Mesendoderm (in vitro differentiated cells): ENCODE measurements around the gene SELENOT.

Experiments used
- DNase-seq: peaks from one replicate; pipeline ENCODE4 v3.0.0; 2013
- H2AK5ac ChIP-seq: 2 replicates; pipeline ENCODE4 v1.6.1; 2013; ENCODE audit warnings: low read length, inconsistent platforms
- H2BK120ac ChIP-seq: 2 replicates; pipeline ENCODE4 v1.6.1; 2013; ENCODE audit warnings: low read depth, mild to moderate bottlenecking, low read length, moderate library complexity, mixed read lengths
- H2BK15ac ChIP-seq: replicated peaks from 2 replicates; pipeline ENCODE4 v1.6.1; 2013; ENCODE audit warnings: low read depth, mild to moderate bottlenecking, moderate library complexity
- H2BK5ac ChIP-seq: 2 replicates; pipeline ENCODE4 v1.6.1; 2013; ENCODE audit warnings: low read length, inconsistent platforms
- H3K18ac ChIP-seq: 2 replicates; pipeline ENCODE4 v1.6.1; 2013; ENCODE audit warnings: mild to moderate bottlenecking, low read length, mixed read lengths
- H3K23ac ChIP-seq: one replicate; pipeline ENCODE4 v1.6.1; 2013; ENCODE audit warnings: low read length
- H3K27ac ChIP-seq: 2 replicates; pipeline ENCODE4 v1.5.1; 2013; ENCODE audit warnings: low read depth, mild to moderate bottlenecking, inconsistent platforms, low read length, moderate library complexity
- H3K27me3 ChIP-seq: 2 replicates; pipeline ENCODE4 v1.6.1; 2013; ENCODE audit warnings: low read length, control low read depth, mild to moderate bottlenecking, inconsistent platforms; ENCODE audit not compliant: insufficient read depth, poor library complexity
- H3K36me3 ChIP-seq: 2 replicates; pipeline ENCODE4 v1.6.1; 2013; ENCODE audit warnings: low read length, inconsistent platforms; ENCODE audit not compliant: control insufficient read depth, insufficient read depth
- H3K4ac ChIP-seq: one replicate; pipeline ENCODE4 v1.6.1; 2013; ENCODE audit warnings: low read depth, mild to moderate bottlenecking, low read length, moderate library complexity
- H3K4me1 ChIP-seq: 2 replicates; pipeline ENCODE4 v1.6.1; 2013; ENCODE audit warnings: low read depth, low read length, inconsistent platforms; ENCODE audit not compliant: control insufficient read depth
- H3K4me2 ChIP-seq: 2 replicates; pipeline ENCODE4 v1.6.1; 2013; ENCODE audit warnings: low read length
- H3K4me3 ChIP-seq: 2 replicates; pipeline ENCODE4 v1.5.1; 2013; ENCODE audit warnings: mild to moderate bottlenecking, low read length
- H3K56ac ChIP-seq: one replicate; pipeline ENCODE4 v1.6.1; 2013; ENCODE audit warnings: low read length
- H3K79me1 ChIP-seq: 2 replicates; pipeline ENCODE4 v1.6.1; 2013; ENCODE audit warnings: low read length, inconsistent platforms
- H3K79me2 ChIP-seq: 2 replicates; pipeline ENCODE4 v1.6.1; 2013; ENCODE audit warnings: mild to moderate bottlenecking, low read length; ENCODE audit not compliant: control insufficient read depth, insufficient read depth
- H3K9ac ChIP-seq: 2 replicates; pipeline ENCODE4 v1.6.1; 2013; ENCODE audit warnings: low read length, inconsistent platforms
- H4K5ac ChIP-seq: one replicate; pipeline ENCODE4 v1.6.1; 2013; ENCODE audit warnings: low read length
- H4K8ac ChIP-seq: one replicate; pipeline ENCODE4 v1.6.1; 2013; ENCODE audit warnings: low read depth, mild to moderate bottlenecking, control low read depth, low read length, moderate library complexity
- WGBS: extraction: QIAGEN DNeasy Blood & Tissue Kit; methylation state at CpG from one replicate; pipeline ENCODE4 v1.1.7; 2013; ENCODE audit warnings: low lambda C conversion rate, missing lambda C conversion rate; ENCODE audit not compliant: insufficient coverage; ENCODE audit errors: extremely low coverage; 5-methylcytosine and 5-hydroxymethylcytosine counted together

SELENOT gene

GRCh38 chr3:150610785-150611184 lies 7.7 kb downstream of the SELENOT start:
- no peak for DNase-seq
- H3K36me3 ChIP-seq, result no peaks in the 10 kb centered on the region

GRCh38 chr3:150611666-150612065 lies 8.5 kb downstream of the SELENOT start:
- Histone ChIP-seq H3K27ac (no peak overlapping the region), H3K27me3 (no peaks in the 10 kb centered on the region), H2AK5ac (no peak overlapping the region), H3K4me1 (peaks cover 2% of the 10 kb centered on the region), H3K4me2 (no peak overlapping the region), H4K8ac (no peak overlapping the region), H3K23ac (no peak overlapping the region), H3K79me1 (peaks cover 1% of the 10 kb centered on the region), H2BK120ac (no peak overlapping the region), H2BK5ac (no peak overlapping the region), H4K5ac (no peak overlapping the region), H3K56ac (no peak overlapping the region), H2BK15ac (no peak overlapping the region), H3K79me2 (peaks cover 44% of the 10 kb centered on the region), H3K9ac (no peak overlapping the region), H3K4ac (no peak overlapping the region), H3K18ac (no peak overlapping the region), H3K4me3 (no peak overlapping the region), H3K36me3 (no peaks in the 10 kb centered on the region)
- no peak for DNase-seq
- no CpG with 5 or more reads among the region's 34 CpGs for WGBS

More at GRCh38 chr3:150610785-150611184, 7.7 kb downstream of the SELENOT start:
- H3K4me3 ChIP-seq, result no peak overlapping the region
- H2BK120ac ChIP-seq, result no peak overlapping the region
- H3K4me1 ChIP-seq, result peaks cover 2% of the 10 kb centered on the region
- no peak overlapping the region for H3K18ac ChIP-seq
- no peak overlapping the region for H4K8ac ChIP-seq
- peaks cover 3% of the 10 kb centered on the region for H3K79me1 ChIP-seq
- H3K56ac ChIP-seq, result no peak overlapping the region
- no peak overlapping the region for H2AK5ac ChIP-seq
- H3K27me3 ChIP-seq, result no peaks in the 10 kb centered on the region
- no peak overlapping the region for H3K9ac ChIP-seq
- no peak overlapping the region for H4K5ac ChIP-seq
- no peak overlapping the region for H3K4me2 ChIP-seq
- no peak overlapping the region for H2BK5ac ChIP-seq
- H3K79me2 ChIP-seq, result peaks cover 48% of the 10 kb centered on the region
- no peak overlapping the region for H2BK15ac ChIP-seq
- H3K27ac ChIP-seq, result no peak overlapping the region
- WGBS, result no CpG with 5 or more reads among the region's 1 CpG
- H3K4ac ChIP-seq, result no peak overlapping the region
- no peak overlapping the region for H3K23ac ChIP-seq

GRCh38 chr3:150612494-150612893 lies 9.4 kb downstream of the SELENOT start:
- peaks cover 2% of the 10 kb centered on the region for H3K4me1 ChIP-seq
- no peak overlapping the region for H3K4me3 ChIP-seq
- no peak for DNase-seq
- H3K36me3 ChIP-seq, result no peaks in the 10 kb centered on the region
- no peak overlapping the region for H3K56ac ChIP-seq
- no peak overlapping the region for H2BK5ac ChIP-seq
- no peak overlapping the region for H2AK5ac ChIP-seq
- no peak overlapping the region for H3K27ac ChIP-seq
- H3K4me2 ChIP-seq, result no peak overlapping the region
- no peak overlapping the region for H4K5ac ChIP-seq
- peaks cover 5% of the 10 kb centered on the region for H3K79me1 ChIP-seq
- H3K9ac ChIP-seq, result no peak overlapping the region
- peaks cover 48% of the 10 kb centered on the region for H3K79me2 ChIP-seq
- no peak overlapping the region for H2BK120ac ChIP-seq
- H4K8ac ChIP-seq, result no peak overlapping the region
- no peak overlapping the region for H2BK15ac ChIP-seq
- H3K18ac ChIP-seq, result no peak overlapping the region
- H3K27me3 ChIP-seq, result no peaks in the 10 kb centered on the region
- H3K4ac ChIP-seq, result no peak overlapping the region
- H3K23ac ChIP-seq, result no peak overlapping the region
- WGBS, result no CpG with 5 or more reads among the region's 1 CpG

GRCh38 chr3:150613034-150613433 lies 9.9 kb downstream of the SELENOT start:
- Histone ChIP-seq H2BK120ac (no peak overlapping the region), H3K23ac (no peak overlapping the region), H4K8ac (no peak overlapping the region), H3K4me3 (no peak overlapping the region), H3K27ac (no peak overlapping the region), H3K27me3 (no peaks in the 10 kb centered on the region), H3K79me2 (peaks cover 45% of the 10 kb centered on the region), H2BK15ac (no peak overlapping the region), H3K4me2 (no peak overlapping the region), H3K79me1 (peaks cover 5% of the 10 kb centered on the region), H3K4ac (no peak overlapping the region), H4K5ac (no peak overlapping the region), H3K18ac (no peak overlapping the region), H3K9ac (no peak overlapping the region), H2BK5ac (no peak overlapping the region), H2AK5ac (no peak overlapping the region), H3K4me1 (no peaks in the 10 kb centered on the region), H3K56ac (no peak overlapping the region), H3K36me3 (no peaks in the 10 kb centered on the region)
- no peak for DNase-seq
- no CpG with 5 or more reads among the region's 2 CpGs for WGBS

- Histone ChIP-seq H3K23ac (no peak overlapping the region), H3K27me3 (no peaks in the 10 kb centered on the region), H3K79me1 (peaks cover 5% of the 10 kb centered on the region), H4K8ac (no peak overlapping the region), H3K4me3 (no peak overlapping the region), H3K4me1 (no peaks in the 10 kb centered on the region), H3K79me2 (peaks cover 46% of the 10 kb centered on the region), H3K27ac (no peak overlapping the region), H3K56ac (no peak overlapping the region), H3K4me2 (no peak overlapping the region), H3K36me3 (no peaks in the 10 kb centered on the region), H3K4ac (no peak overlapping the region), H2BK120ac (no peak overlapping the region), H4K5ac (no peak overlapping the region), H2BK15ac (no peak overlapping the region), H3K18ac (no peak overlapping the region), H2AK5ac (no peak overlapping the region), H2BK5ac (no peak overlapping the region), H3K9ac (no peak overlapping the region)
- WGBS, result no CpG with 5 or more reads among the region's 2 CpGs
- DNase-seq, result no peak
Measured at GRCh38 chr3:150613709-150614480, 10.8 kb downstream of the SELENOT start.
